K562 (cell line): Measurements from ENCODE around the gene TEKT2. TPM values are rescaled to one million over a fixed set of nuclear protein-coding genes. Genes with fewer than 3 reads are reported as not detected.

Experiments
- CEBPG ChIP-seq, 3 experiments: fragments of 200-800 bp in 1 of 3; sonication (Bioruptor generic) in 1 of 3; sonication (generic) in 1 of 3; formaldehyde crosslinking in 1 of 3; IDR thresholded peaks in 2 of 3; conservative IDR thresholded peaks in 1 of 3; 2 replicates each; pipeline versions ENCODE4 v1.6.1 to v1.8.0; 2016 to 2022; ENCODE audit warnings: missing compliant biosample characterization in 2 of 3, missing genetic modification characterization in 2 of 3, mild to moderate bottlenecking in 1 of 3, missing genetic modification reagents in 1 of 3
- MECOM ChIP-seq: fragments of 250-450 bp; sonication (Bioruptor Pico); IDR thresholded peaks from 2 replicates; pipeline ENCODE4 v1.8.0; 2022; ENCODE audit warnings: inconsistent platforms
- SMARCA4 ChIP-seq: fragments of 450-650 bp; IDR thresholded peaks from 2 replicates; pipeline ENCODE4 v1.6.1; 2016
- XRCC3 ChIP-seq: fragments of 450-650 bp; IDR thresholded peaks from 2 replicates; pipeline ENCODE4 v1.6.1; 2017; ENCODE audit warnings: mild to moderate bottlenecking, moderate library complexity
- polyA plus RNA-seq, 8 experiments: library from polyadenylated mRNA; depleted of rRNA in 4 of 8; stranded (reverse) in 5 of 8; unstranded in 3 of 8; fragments of >200 nt; fragmentation: Nextera tagmentation in 2 of 8; fragmentation: Illumina TruSeq in 1 of 8; extraction: Ambion mirVana in 2 of 8; extraction: Trizol in 1 of 8; gene quantifications; 2 replicates each; pipeline versions ENCODE4 v1.2.1 to v1.2.3, GENCODE V29; 2011 to 2014; ENCODE audit warnings: inconsistent platforms in 1 of 8, missing spikeins in 1 of 8
- total RNA-seq, 7 experiments: library from RNA; depleted of rRNA in 6 of 7; stranded (reverse); fragments of >200 nt in 6 of 7; fragmentation: Illumina TruSeq in 2 of 7; extraction: Trizol in 2 of 7; gene quantifications; 2 replicates each; pipeline versions ENCODE4 v1.2.1 to v1.2.3, GENCODE V29; 2011 to 2021; ENCODE audit warnings: low replicate concordance in 1 of 7
- TF ChIP-seq, protein P1 (sequence below), 3 experiments: IDR thresholded peaks in 2 of 3; conservative IDR thresholded peaks in 1 of 3; 2 replicates each; pipeline ENCODE4 v1.5.1; 2011 to 2012; ENCODE audit warnings: low read length in 3 of 3, mild to moderate bottlenecking in 3 of 3, control low read depth in 2 of 3, improper control_type of control experiment in 1 of 3, inconsistent platforms in 1 of 3, low read depth in 1 of 3, mixed read lengths in 1 of 3, moderate library complexity in 1 of 3; ENCODE audit not compliant: insufficient read depth in 2 of 3
- TF ChIP-seq, protein P2 (sequence below): sonication (generic); formaldehyde crosslinking; IDR thresholded peaks from 2 replicates; pipeline ENCODE4 v1.8.0; 2022; ENCODE audit warnings: mild to moderate bottlenecking, missing genetic modification reagents
- TF ChIP-seq, protein P3 (sequence below): sonication (generic); formaldehyde crosslinking; IDR thresholded peaks from 2 replicates; pipeline ENCODE4 v1.5.0; 2020; ENCODE audit warnings: missing genetic modification reagents
- TF ChIP-seq, protein P4 (sequence below): sonication (generic); formaldehyde crosslinking; IDR thresholded peaks from 2 replicates; pipeline ENCODE4 v1.8.0; 2022; ENCODE audit warnings: mild to moderate bottlenecking, missing genetic modification reagents
- TF ChIP-seq, protein P5 (sequence below): fragments of 450-650 bp; IDR thresholded peaks from 2 replicates; pipeline ENCODE4 v1.6.1; 2017; ENCODE audit warnings: antibody characterized with exemption, mild to moderate bottlenecking

Gene TEKT2
- total and polyA plus RNA-seq, 9 of the 15 experiments (the other 6 are each of a cell fraction or from before 2014, with no cell fraction given): 0.06 to 0.94 (median 0.30) TPM; not detected in 1

DNA sequence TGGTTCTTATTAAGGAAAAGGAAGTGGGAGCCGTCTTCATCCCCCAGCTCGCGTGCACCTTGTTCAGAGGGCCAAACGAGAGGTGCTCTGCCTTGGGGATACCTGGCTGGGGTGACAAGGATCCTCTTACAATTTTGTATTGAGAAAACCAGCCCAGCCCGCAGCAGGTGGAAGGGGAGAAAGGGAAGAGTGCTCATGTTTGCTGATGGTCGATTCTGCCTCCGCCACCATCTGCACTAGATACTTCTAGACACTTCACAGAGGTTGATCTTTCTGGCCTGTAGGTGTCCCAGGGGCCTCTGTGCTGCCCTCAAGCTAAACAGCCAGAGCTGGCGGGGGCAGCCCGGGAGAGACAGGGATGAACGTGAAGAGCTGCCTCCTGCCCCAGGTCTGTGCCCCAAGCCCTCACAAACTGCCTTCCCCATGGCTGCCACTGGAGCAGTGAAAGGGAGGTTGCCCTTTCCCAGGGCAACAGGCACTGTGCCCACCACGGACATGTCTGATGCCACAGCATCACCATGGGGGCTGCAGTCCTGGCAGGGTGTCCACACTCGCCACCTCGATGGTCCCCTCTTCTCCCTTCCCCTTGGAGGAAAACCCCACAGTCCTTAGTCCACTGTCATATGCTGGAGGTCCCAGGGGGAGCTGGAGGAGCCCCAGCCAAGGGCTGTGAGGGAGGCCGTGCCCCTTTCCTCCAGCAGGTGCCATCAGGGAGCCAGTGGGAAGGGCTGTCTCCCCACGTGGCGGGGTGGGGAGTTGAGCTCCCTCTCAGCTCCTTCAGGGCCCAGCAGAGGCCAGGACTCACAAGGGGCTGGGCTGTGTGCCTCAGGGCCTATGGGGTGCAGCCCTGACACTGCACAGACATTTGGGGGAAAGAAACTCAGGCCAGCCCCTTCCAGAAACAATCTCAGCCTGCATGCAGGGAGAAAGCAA is 12.9 kb downstream of the TEKT2 start (continued):
- TF ChIP-seq, protein P1, sequence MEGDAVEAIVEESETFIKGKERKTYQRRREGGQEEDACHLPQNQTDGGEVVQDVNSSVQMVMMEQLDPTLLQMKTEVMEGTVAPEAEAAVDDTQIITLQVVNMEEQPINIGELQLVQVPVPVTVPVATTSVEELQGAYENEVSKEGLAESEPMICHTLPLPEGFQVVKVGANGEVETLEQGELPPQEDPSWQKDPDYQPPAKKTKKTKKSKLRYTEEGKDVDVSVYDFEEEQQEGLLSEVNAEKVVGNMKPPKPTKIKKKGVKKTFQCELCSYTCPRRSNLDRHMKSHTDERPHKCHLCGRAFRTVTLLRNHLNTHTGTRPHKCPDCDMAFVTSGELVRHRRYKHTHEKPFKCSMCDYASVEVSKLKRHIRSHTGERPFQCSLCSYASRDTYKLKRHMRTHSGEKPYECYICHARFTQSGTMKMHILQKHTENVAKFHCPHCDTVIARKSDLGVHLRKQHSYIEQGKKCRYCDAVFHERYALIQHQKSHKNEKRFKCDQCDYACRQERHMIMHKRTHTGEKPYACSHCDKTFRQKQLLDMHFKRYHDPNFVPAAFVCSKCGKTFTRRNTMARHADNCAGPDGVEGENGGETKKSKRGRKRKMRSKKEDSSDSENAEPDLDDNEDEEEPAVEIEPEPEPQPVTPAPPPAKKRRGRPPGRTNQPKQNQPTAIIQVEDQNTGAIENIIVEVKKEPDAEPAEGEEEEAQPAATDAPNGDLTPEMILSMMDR (IDR thresholded peaks at IDR 0.05 in 2 of 3, conservative IDR thresholded peaks at IDR 0.05 in 1 of 3; ENCODE audit: insufficient read depth in 2 of 3, low read depth in 1 of 3, low read length in 3 of 3): peak; percentile 33 to 72 (median 34)
- TF ChIP-seq, protein P2, sequence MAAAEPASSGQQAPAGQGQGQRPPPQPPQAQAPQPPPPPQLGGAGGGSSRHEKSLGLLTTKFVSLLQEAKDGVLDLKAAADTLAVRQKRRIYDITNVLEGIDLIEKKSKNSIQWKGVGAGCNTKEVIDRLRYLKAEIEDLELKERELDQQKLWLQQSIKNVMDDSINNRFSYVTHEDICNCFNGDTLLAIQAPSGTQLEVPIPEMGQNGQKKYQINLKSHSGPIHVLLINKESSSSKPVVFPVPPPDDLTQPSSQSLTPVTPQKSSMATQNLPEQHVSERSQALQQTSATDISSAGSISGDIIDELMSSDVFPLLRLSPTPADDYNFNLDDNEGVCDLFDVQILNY (CRISPR knock-in tag): no peak
- no peak for TF ChIP-seq MECOM
- TF ChIP-seq, protein P3, sequence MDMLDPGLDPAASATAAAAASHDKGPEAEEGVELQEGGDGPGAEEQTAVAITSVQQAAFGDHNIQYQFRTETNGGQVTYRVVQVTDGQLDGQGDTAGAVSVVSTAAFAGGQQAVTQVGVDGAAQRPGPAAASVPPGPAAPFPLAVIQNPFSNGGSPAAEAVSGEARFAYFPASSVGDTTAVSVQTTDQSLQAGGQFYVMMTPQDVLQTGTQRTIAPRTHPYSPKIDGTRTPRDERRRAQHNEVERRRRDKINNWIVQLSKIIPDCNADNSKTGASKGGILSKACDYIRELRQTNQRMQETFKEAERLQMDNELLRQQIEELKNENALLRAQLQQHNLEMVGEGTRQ (CRISPR knock-in tag): peak; percentile 9; the same call in 1 of the 2 replicates
- TF ChIP-seq CEBPG (CRISPR knock-in tag; IDR thresholded peaks at IDR 0.05): no peak
- no peak for TF ChIP-seq CEBPG (tag; conservative IDR thresholded peaks at IDR 0.05 in 1 of 2, IDR thresholded peaks at IDR 0.05 in 1 of 2)
- TF ChIP-seq, protein P4, sequence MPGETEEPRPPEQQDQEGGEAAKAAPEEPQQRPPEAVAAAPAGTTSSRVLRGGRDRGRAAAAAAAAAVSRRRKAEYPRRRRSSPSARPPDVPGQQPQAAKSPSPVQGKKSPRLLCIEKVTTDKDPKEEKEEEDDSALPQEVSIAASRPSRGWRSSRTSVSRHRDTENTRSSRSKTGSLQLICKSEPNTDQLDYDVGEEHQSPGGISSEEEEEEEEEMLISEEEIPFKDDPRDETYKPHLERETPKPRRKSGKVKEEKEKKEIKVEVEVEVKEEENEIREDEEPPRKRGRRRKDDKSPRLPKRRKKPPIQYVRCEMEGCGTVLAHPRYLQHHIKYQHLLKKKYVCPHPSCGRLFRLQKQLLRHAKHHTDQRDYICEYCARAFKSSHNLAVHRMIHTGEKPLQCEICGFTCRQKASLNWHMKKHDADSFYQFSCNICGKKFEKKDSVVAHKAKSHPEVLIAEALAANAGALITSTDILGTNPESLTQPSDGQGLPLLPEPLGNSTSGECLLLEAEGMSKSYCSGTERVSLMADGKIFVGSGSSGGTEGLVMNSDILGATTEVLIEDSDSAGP: no peak
- TF ChIP-seq SMARCA4: no peak
- TF ChIP-seq, protein P5, sequence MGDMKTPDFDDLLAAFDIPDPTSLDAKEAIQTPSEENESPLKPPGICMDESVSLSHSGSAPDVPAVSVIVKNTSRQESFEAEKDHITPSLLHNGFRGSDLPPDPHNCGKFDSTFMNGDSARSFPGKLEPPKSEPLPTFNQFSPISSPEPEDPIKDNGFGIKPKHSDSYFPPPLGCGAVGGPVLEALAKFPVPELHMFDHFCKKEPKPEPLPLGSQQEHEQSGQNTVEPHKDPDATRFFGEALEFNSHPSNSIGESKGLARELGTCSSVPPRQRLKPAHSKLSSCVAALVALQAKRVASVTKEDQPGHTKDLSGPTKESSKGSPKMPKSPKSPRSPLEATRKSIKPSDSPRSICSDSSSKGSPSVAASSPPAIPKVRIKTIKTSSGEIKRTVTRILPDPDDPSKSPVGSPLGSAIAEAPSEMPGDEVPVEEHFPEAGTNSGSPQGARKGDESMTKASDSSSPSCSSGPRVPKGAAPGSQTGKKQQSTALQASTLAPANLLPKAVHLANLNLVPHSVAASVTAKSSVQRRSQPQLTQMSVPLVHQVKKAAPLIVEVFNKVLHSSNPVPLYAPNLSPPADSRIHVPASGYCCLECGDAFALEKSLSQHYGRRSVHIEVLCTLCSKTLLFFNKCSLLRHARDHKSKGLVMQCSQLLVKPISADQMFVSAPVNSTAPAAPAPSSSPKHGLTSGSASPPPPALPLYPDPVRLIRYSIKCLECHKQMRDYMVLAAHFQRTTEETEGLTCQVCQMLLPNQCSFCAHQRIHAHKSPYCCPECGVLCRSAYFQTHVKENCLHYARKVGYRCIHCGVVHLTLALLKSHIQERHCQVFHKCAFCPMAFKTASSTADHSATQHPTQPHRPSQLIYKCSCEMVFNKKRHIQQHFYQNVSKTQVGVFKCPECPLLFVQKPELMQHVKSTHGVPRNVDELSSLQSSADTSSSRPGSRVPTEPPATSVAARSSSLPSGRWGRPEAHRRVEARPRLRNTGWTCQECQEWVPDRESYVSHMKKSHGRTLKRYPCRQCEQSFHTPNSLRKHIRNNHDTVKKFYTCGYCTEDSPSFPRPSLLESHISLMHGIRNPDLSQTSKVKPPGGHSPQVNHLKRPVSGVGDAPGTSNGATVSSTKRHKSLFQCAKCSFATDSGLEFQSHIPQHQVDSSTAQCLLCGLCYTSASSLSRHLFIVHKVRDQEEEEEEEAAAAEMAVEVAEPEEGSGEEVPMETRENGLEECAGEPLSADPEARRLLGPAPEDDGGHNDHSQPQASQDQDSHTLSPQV: no peak
- TF ChIP-seq XRCC3: no peak
